Measurements from ENCODE around the gene TFB2M. TPM values are rescaled to one million over a fixed set of nuclear protein-coding genes. Genes with fewer than 3 reads are reported as not detected.

TFB2M gene
- total RNA-seq, 4 donors from 2014 or later = 4.2 to 8.8 (median 7.6) TPM

DNA sequence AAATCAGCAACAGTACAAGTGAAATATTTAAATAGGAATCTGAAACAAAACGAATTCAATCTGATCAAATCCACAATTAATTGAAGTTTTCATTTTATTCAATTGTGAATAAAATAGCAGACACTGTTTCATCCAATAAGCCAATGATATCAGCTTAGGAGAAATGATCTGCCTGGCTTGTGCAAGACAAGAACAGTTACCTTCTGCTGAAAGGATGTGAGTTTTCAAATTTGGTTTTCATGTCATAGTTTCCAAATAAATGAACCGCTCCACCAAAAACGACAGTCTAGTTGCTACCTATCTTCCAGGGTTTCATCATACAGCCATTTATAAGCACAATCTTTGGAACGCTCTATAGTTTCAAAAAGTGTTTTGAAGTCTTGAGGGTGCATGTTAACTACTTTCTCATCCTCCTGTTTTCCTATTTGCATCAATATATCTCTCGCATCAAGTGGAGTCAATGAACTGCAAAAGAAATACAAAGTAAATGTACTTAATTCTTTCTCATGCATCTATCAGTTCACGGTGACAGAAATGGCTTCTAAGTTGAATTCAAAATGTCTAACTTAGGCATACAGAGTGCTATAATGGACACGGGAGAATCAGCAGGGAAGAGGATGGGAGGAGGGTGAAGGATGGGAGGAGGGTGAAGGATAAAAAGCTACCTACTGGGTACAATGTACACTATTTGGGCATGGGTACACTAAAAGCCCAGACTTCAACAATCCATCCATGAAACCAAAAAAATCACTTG is 25.1 kb downstream of the TFB2M start:
- no peaks in the 10 kb centered on the region for H3K9me3 ChIP-seq
- WGBS, 2 donors = 90 to 91% methylated on average over 7 of the region's 7 CpGs
- H3K27ac ChIP-seq = no peak overlapping the region
- no peaks in the 10 kb centered on the region for H3K4me1 ChIP-seq
- H3K4me3 ChIP-seq = no peak overlapping the region
- H3K36me3 ChIP-seq = peaks cover 0 to 76% (median 11%) of the 10 kb centered on the region in 3 donors
- TF ChIP-seq POLR2A (IDR thresholded peaks at IDR 0.05) (no peak), EP300 (IDR thresholded peaks at IDR 0.05) (no peak)
- TF ChIP-seq, protein P1, sequence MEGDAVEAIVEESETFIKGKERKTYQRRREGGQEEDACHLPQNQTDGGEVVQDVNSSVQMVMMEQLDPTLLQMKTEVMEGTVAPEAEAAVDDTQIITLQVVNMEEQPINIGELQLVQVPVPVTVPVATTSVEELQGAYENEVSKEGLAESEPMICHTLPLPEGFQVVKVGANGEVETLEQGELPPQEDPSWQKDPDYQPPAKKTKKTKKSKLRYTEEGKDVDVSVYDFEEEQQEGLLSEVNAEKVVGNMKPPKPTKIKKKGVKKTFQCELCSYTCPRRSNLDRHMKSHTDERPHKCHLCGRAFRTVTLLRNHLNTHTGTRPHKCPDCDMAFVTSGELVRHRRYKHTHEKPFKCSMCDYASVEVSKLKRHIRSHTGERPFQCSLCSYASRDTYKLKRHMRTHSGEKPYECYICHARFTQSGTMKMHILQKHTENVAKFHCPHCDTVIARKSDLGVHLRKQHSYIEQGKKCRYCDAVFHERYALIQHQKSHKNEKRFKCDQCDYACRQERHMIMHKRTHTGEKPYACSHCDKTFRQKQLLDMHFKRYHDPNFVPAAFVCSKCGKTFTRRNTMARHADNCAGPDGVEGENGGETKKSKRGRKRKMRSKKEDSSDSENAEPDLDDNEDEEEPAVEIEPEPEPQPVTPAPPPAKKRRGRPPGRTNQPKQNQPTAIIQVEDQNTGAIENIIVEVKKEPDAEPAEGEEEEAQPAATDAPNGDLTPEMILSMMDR (IDR thresholded peaks at IDR 0.05) = no peak
- no peak for DNase-seq (ENCODE audit: low spot score in 2 of 2)
- no peaks in the 10 kb centered on the region for H3K27me3 ChIP-seq

DNA sequence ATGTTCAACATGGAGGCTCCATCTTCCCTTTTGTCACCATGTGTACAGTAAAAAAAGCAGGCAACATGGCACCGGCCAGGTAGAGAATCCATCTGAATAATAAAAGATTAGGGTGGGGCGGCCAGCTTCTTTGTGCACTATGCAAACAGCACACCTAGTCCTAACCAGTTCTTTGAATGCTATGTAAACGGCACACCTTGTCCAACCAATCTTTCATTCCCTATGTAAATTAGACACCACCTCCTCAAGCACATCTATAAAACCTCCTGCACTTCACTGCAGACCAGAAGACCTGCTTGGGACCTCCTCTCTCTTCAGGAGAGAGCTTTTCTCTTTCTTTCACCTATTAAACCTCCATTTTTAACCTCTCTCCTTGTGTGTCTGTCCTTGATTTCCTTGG is 28.2 kb downstream of the TFB2M start:
- TF ChIP-seq EP300 (IDR thresholded peaks at IDR 0.05) (no peak), POLR2A (IDR thresholded peaks at IDR 0.05) (no peak)
- TF ChIP-seq, protein P1 (IDR thresholded peaks at IDR 0.05) = no peak
- no peak for DNase-seq (ENCODE audit: low spot score in 2 of 2)
- WGBS, 2 donors = 91 to 97% methylated on average over 3 of the region's 3 CpGs

DNA sequence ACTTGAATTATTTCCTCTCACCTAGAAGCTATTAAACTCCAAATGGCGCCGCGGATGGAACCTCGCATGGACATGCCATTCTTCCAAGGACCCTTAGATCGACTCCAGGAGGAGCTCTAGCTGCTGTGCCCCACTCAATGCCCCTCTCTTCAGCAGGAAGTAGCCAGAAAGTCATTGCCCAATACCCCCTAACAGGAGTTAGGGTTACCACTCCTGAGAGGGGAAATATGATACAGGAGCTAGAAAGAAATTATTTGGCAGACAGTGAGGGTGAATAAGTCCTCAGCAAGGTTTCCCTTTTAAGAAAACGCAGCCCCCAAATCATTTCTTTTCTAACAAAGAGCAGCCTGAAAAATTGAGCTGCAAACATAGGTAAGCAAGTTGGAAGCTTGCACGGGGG is 28.6 kb downstream of the TFB2M start:
- H3K4me1 ChIP-seq = no peaks in the 10 kb centered on the region
- H3K36me3 ChIP-seq = peaks cover 0 to 43% (median 3%) of the 10 kb centered on the region in 3 donors
- TF ChIP-seq POLR2A (IDR thresholded peaks at IDR 0.05) (no peak), EP300 (IDR thresholded peaks at IDR 0.05) (no peak)
- TF ChIP-seq, protein P1 (IDR thresholded peaks at IDR 0.05) = no peak
- H3K4me3 ChIP-seq = no peak overlapping the region
- no peaks in the 10 kb centered on the region for H3K9me3 ChIP-seq
- 77 to 82% methylated on average over 7 of the region's 7 CpGs for WGBS, 2 donors
- H3K27me3 ChIP-seq = no peaks in the 10 kb centered on the region
- DNase-seq (ENCODE audit: low spot score in 2 of 2) = no peak
- no peak overlapping the region for H3K27ac ChIP-seq

More for the DNA sequence above, 28.2 kb downstream of the TFB2M start:
- Histone ChIP-seq H3K4me3 (no peak overlapping the region), H3K27me3 (no peaks in the 10 kb centered on the region), H3K27ac (no peak overlapping the region), H3K9me3 (no peaks in the 10 kb centered on the region), H3K4me1 (no peaks in the 10 kb centered on the region), H3K36me3 (peaks cover 0 to 48% (median 5%) of the 10 kb centered on the region in 3 donors)

DNA sequence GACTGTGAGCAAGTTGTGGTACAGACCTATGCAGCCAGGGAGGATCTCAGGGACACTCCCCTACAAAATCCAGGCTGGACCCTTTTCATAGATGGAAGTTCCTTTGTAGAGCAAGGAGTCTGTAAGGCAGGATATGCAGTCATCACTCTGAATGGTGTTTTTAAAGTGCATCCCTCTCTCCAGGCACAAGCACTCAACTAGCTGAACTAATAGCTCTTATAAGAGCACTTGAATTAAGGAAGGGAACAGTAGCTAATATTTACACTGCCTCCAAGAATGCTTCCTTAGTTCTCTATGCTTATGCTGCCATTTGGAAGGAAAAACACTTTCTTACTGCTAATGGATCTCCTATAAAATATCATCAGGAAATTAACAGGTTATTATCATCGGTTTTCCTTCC is 31.9 kb downstream of the TFB2M start:
- Histone ChIP-seq H3K4me1 (no peaks in the 10 kb centered on the region), H3K9me3 (peaks cover 0 to 19% (median 0%) of the 10 kb centered on the region in 4 donors), H3K36me3 (peaks cover 0 to 12% (median 0%) of the 10 kb centered on the region in 3 donors), H3K4me3 (no peak overlapping the region), H3K27ac (no peak overlapping the region), H3K27me3 (no peaks in the 10 kb centered on the region)
- WGBS, 2 donors = 88 to 94% methylated on average over 1 of the region's 1 CpG
- no peak for TF ChIP-seq EP300 (IDR thresholded peaks at IDR 0.05)
- TF ChIP-seq, protein P1 (IDR thresholded peaks at IDR 0.05) = no peak
- no peak for TF ChIP-seq POLR2A (IDR thresholded peaks at IDR 0.05)
- no peak for DNase-seq (ENCODE audit: low spot score in 2 of 2)

DNA sequence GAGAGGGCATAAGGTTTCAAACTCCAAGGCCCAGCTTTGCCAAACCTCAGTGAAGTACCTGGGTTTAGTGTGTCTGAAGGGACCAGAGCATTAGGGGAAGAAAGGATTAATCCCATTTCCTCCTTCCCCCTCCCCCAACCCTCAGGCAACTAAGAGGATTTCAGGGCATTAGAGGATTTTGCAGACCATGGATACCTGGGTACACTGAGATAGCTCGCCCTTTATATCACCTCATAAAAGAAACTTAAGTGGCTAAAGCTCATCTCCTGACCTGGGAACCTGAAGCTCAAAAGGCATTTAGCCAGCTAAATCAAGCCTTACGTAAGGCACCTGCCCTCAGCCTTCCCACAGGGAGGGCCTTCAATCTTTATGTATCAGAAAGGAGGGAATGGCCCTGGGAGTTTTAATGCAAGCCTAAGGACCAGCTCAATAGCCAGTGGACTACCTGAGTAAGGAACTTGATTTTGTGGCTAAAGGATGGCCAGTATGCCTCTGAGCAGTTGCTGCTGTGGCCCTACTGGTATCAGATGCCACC is 32.6 kb downstream of the TFB2M start:
- Histone ChIP-seq H3K27me3 (no peaks in the 10 kb centered on the region), H3K4me1 (no peaks in the 10 kb centered on the region), H3K9me3 (peaks cover 0 to 19% (median 0%) of the 10 kb centered on the region in 4 donors), H3K36me3 (peaks cover 0 to 5% (median 0%) of the 10 kb centered on the region in 3 donors), H3K27ac (no peak overlapping the region), H3K4me3 (no peak overlapping the region)
- no peak for DNase-seq (ENCODE audit: low spot score in 2 of 2)
- WGBS, 2 donors = 76 to 92% methylated on average over 2 of the region's 2 CpGs
- no peak for TF ChIP-seq EP300 (IDR thresholded peaks at IDR 0.05)
- TF ChIP-seq, protein P1 (IDR thresholded peaks at IDR 0.05) = no peak
- TF ChIP-seq POLR2A (IDR thresholded peaks at IDR 0.05) = no peak

Measured in tibial nerve (tissue), 4 donors.